NCI-H1417 treated with DMSO at 0.1 percent for 48 hours (cell line): Measurements from ENCODE around the gene ERMP1.
"Not testable (repeated sequence)": the region's sequence is repeated elsewhere in the genome, so short reads cannot be mapped to it uniquely, and the experiment has no call there.

Experiments
- DNase-seq: peaks from one replicate; lab custom pipeline; 2025; lab: John Stamatoyannopoulos, UW

The ERMP1 gene

GRCh38 chr9:5783420-5783819 lies 49.5 kb downstream of the ERMP1 start:
- not testable (repeated sequence) for DNase-seq

- not testable (repeated sequence) for DNase-seq
Observed at GRCh38 chr9:5779705-5780218, 53.2 kb downstream of the ERMP1 start.

- no peak for DNase-seq
Observed at GRCh38 chr9:5778805-5779204, 54.1 kb downstream of the ERMP1 start.

GRCh38 chr9:5773324-5773999 lies 59.5 kb downstream of the ERMP1 start:
- DNase-seq = no peak

GRCh38 chr9:5767968-5768932 lies 64.7 kb downstream of the ERMP1 start:
- DNase-seq = no peak

- no peak for DNase-seq
Observed at GRCh38 chr9:5764130-5764868, 68.6 kb downstream of the ERMP1 start.

- DNase-seq = no peak
Observed at GRCh38 chr9:5762421-5762820, 70.5 kb downstream of the ERMP1 start.

- no peak for DNase-seq
Observed at GRCh38 chr9:5760338-5760737, 72.6 kb downstream of the ERMP1 start.

GRCh38 chr9:5756633-5757032 lies 76.3 kb downstream of the ERMP1 start:
- no peak for DNase-seq

- DNase-seq = no peak
Observed at GRCh38 chr9:5750569-5750968, 82.3 kb downstream of the ERMP1 start.

- DNase-seq = no peak
Observed at GRCh38 chr9:5749306-5749705, 83.6 kb downstream of the ERMP1 start.

GRCh38 chr9:5748438-5748837 lies 84.5 kb downstream of the ERMP1 start:
- no peak for DNase-seq

- DNase-seq = no peak
Observed at GRCh38 chr9:5743109-5743508, 89.8 kb downstream of the ERMP1 start.

- no peak for DNase-seq
Observed at GRCh38 chr9:5736563-5737346, 96.2 kb downstream of the ERMP1 start.

- DNase-seq = no peak
Observed at GRCh38 chr9:5735072-5735471, 97.8 kb downstream of the ERMP1 start.
